ENCODE data around the gene MTUS2.

DNA sequence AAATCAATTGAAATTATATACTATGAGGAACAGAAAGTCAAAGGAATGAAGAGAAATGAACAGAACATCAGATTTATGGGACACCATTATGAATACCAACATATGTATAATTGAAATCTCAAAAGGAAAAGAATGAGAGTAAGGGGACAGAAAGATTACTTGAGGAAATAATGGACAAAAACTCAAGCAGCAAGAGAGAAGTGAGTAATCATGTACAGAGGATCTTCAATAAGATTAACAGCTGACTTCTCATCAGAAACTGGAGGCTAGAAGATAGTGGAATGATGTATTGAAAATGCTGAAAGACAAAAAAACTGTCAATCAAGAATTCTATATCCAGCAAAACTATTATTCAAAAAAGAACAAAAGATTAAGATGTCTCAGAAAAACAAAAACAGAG, 10.4 kb downstream of the MTUS2 start:
- TF ChIP-seq YY1 (IDR thresholded peaks at IDR 0.05; ENCODE audit: insufficient read depth, insufficient read length) (no peak), SUZ12 (IDR thresholded peaks at IDR 0.05; ENCODE audit: extremely low read depth, insufficient read depth, insufficient read length) (no peak), ZNF274 (IDR thresholded peaks at IDR 0.05; ENCODE audit: low read depth, low read length) (no peak)
